Measurements from ENCODE around the gene DNAL1.

DNAL1 gene

GRCh38 chr14:73717711-73718417, 73.1 kb downstream of the DNAL1 start:
- no peak for DNase-seq (ENCODE audit: extremely low read depth, low read depth)
- no peak overlapping the region for H3K4me3 ChIP-seq (replicated peaks; ENCODE audit: low read depth, low read length)

GRCh38 chr14:73718418-73719251, 73.8 kb downstream of the DNAL1 start:
- H3K4me3 ChIP-seq (replicated peaks; ENCODE audit: low read depth, low read length), result no peak overlapping the region
- no peak for DNase-seq (ENCODE audit: extremely low read depth, low read depth)
- TF ChIP-seq CTCF (IDR thresholded peaks at IDR 0.05; ENCODE audit: low read depth, low read length, missing control alignments), result no peak

More at GRCh38 chr14:73717711-73718417, 73.1 kb downstream of the DNAL1 start:
- TF ChIP-seq CTCF (IDR thresholded peaks at IDR 0.05; ENCODE audit: low read depth, low read length, missing control alignments), result no peak

GRCh38 chr14:73719361-73719760, 74.6 kb downstream of the DNAL1 start:
- no peak for TF ChIP-seq CTCF (IDR thresholded peaks at IDR 0.05; ENCODE audit: low read depth, low read length, missing control alignments)
- no peak overlapping the region for H3K4me3 ChIP-seq (replicated peaks; ENCODE audit: low read depth, low read length)
- no peak for DNase-seq (ENCODE audit: extremely low read depth, low read depth)

- TF ChIP-seq CTCF (IDR thresholded peaks at IDR 0.05; ENCODE audit: low read depth, low read length, missing control alignments), result no peak
- no peak for DNase-seq (ENCODE audit: extremely low read depth, low read depth)
- no peak overlapping the region for H3K4me3 ChIP-seq (replicated peaks; ENCODE audit: low read depth, low read length)
Measured at GRCh38 chr14:73719791-73720190, 75.0 kb downstream of the DNAL1 start.

- no peak for TF ChIP-seq CTCF (IDR thresholded peaks at IDR 0.05; ENCODE audit: low read depth, low read length, missing control alignments)
- no peak overlapping the region for H3K4me3 ChIP-seq (replicated peaks; ENCODE audit: low read depth, low read length)
- DNase-seq (ENCODE audit: extremely low read depth, low read depth), result no peak
Measured at GRCh38 chr14:73720636-73721035, 75.8 kb downstream of the DNAL1 start.

DNA sequence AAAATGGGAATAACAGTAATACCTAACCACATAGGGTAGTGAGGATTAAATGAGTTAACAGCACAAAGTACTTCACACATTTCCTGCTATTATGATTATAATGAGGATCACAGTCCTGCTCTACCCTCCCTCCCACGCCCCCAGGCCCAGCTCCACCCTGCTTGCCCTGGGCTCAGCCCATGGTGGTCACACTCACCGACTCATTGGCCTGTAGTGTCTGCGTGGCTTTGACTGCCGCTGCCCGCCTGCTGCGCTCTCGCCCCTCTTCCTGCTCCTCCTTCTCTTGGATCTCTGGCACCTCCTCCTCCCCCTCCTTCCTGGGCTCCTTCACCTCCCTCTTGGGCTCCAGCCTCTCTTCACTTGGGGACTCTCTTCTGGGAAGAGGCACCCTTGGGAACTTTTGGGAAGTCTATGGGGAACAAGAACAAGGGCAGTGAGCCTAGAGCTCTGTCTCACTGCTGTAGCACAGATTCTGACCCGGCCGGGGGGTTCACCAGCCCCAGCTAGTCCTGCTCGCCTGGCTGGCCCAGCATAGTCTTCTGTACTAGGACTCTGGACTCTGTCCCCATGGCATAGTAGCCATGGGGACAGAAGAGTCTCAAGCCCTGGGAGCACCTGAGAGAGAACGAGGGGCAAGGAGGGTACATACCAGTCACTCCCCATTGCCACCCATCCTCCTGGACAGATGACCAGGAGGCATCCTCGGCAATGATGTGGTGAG, 76.5 kb downstream of the DNAL1 start:
- TF ChIP-seq CTCF (IDR thresholded peaks at IDR 0.05; ENCODE audit: low read depth, low read length, missing control alignments), result no peak
- DNase-seq (ENCODE audit: extremely low read depth, low read depth), result no peak
- H3K4me3 ChIP-seq (replicated peaks; ENCODE audit: low read depth, low read length), result no peak overlapping the region
